LNCaP clone FGC (cell line): ENCODE results near the gene ASCL2.

Source experiments
- DNase-seq: peaks from one replicate; pipeline ENCODE4 v3.0.0-alpha.2; 2011; ENCODE audit warnings: low read depth
- H3K4me3 ChIP-seq: 2 replicates; pipeline ENCODE4 v1.5.1; 2011; ENCODE audit warnings: mild to moderate bottlenecking, low read depth, low read length, control low read depth
- CTCF ChIP-seq: IDR thresholded peaks from 2 replicates; pipeline ENCODE4 v1.5.1; 2012; ENCODE audit warnings: mild to moderate bottlenecking; ENCODE audit not compliant: control insufficient read depth, insufficient read depth; ENCODE audit errors: extremely low read depth

Gene ASCL2

GRCh38 chr11:2273771-2274170, 3.4 kb upstream of the ASCL2 start:
- TF ChIP-seq CTCF: no peak
- no peak for DNase-seq
- H3K4me3 ChIP-seq: no peak overlapping the region

- no peak for DNase-seq
- no peak overlapping the region for H3K4me3 ChIP-seq
- TF ChIP-seq CTCF: no peak
Observed at GRCh38 chr11:2273311-2273710, 2.9 kb upstream of the ASCL2 start.

DNA sequence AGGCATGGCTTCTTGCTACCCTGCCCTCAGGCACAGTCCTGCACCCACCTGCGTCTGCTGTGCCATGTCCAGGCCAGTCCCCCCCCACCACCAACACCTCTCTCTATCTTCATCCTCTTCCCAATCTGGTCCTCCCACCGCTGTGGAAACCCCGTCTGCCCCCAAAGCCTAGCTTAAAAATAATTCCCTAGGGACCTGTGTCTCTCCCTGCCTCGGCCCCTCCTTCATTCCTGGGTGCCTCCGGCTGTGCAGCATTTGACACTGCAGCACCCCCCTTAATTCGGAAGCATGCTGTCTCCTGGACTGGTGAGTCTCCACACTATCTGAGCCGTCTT, 2.5 kb upstream of the ASCL2 start:
- DNase-seq: no peak
- no peak overlapping the region for H3K4me3 ChIP-seq
- no peak for TF ChIP-seq CTCF

GRCh38 chr11:2272228-2272945, 2.0 kb upstream of the ASCL2 start:
- DNase-seq: no peak
- TF ChIP-seq CTCF: no peak
- no peak overlapping the region for H3K4me3 ChIP-seq

GRCh38 chr11:2271327-2272227, 1.2 kb upstream of the ASCL2 start:
- DNase-seq: no peak
- no peak for TF ChIP-seq CTCF
- H3K4me3 ChIP-seq: no peak overlapping the region

DNA sequence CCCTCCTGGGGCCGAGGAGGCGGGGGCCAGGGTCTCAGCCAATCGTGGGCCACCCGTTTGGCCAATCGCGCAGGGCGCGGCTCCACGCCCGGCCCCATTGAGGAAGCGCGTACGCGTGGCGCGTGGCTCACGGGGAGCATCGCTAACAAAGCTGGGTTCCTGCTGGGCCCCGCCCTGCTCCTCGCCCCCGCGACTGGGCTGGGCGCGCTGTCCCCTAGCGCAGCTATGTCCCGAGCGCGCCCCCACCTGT, 614 bp upstream of the ASCL2 start:
- no peak overlapping the region for H3K4me3 ChIP-seq
- TF ChIP-seq CTCF: no peak
- no peak for DNase-seq

- peak; percentile 88 for TF ChIP-seq CTCF
- no peak overlapping the region for H3K4me3 ChIP-seq
- peak; percentile 63 for DNase-seq
Observed at GRCh38 chr11:2269601-2270321, 627 bp downstream of the ASCL2 start.
